Measurements from ENCODE around the gene PCGF5.

PCGF5 gene

GRCh38 chr10:91210435-91210834, 10.0 kb upstream of the PCGF5 start:
- Histone ChIP-seq H3K36me3 (ENCODE audit: low read depth) (no peaks in the 10 kb centered on the region), H3K9me3 (ENCODE audit: severe bottlenecking) (no peaks in the 10 kb centered on the region), H3K4me1 (ENCODE audit: insufficient read depth, poor library complexity, severe bottlenecking) (no peaks in the 10 kb centered on the region), H3K27ac (ENCODE audit: poor library complexity, severe bottlenecking) (no peak overlapping the region), H3K27me3 (ENCODE audit: insufficient read depth, poor library complexity, severe bottlenecking) (no peaks in the 10 kb centered on the region), H3K4me3 (ENCODE audit: severe bottlenecking) (no peak overlapping the region)
- DNase-seq (ENCODE audit: low spot score): no peak
- no peak for ATAC-seq (ENCODE audit: low read depth)
- TF ChIP-seq CTCF (IDR thresholded peaks at IDR 0.05; ENCODE audit: poor library complexity, severe bottlenecking): no peak

- DNase-seq (ENCODE audit: low spot score) (no peak), ATAC-seq (ENCODE audit: low read depth) (no peak)
- Histone ChIP-seq H3K9me3 (ENCODE audit: severe bottlenecking) (no peaks in the 10 kb centered on the region), H3K27ac (ENCODE audit: poor library complexity, severe bottlenecking) (no peak overlapping the region), H3K4me1 (ENCODE audit: insufficient read depth, poor library complexity, severe bottlenecking) (no peaks in the 10 kb centered on the region), H3K4me3 (ENCODE audit: severe bottlenecking) (no peak overlapping the region), H3K36me3 (ENCODE audit: low read depth) (no peaks in the 10 kb centered on the region), H3K27me3 (ENCODE audit: insufficient read depth, poor library complexity, severe bottlenecking) (no peaks in the 10 kb centered on the region)
- TF ChIP-seq CTCF (IDR thresholded peaks at IDR 0.05; ENCODE audit: poor library complexity, severe bottlenecking): no peak
Measured at GRCh38 chr10:91211675-91212074, 8.8 kb upstream of the PCGF5 start.

DNA sequence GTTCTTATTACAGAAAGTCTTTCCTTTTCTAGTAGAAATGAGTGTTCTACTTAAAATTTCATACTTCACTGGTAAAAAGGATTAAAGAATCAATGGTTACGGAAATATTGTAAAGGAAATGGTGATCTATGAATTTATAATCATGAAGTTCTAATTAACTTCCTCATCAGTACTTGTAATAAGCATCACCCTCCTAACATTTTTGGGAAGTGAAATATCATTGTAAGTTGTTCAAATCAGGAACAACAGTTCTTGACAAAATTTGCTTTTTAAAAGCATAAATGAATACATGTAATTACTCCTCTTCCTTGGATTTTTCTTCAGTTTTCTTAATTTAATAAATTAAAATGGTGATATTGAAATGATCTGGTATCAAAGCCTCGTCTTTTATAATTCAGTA, 5.6 kb upstream of the PCGF5 start:
- TF ChIP-seq CTCF (IDR thresholded peaks at IDR 0.05; ENCODE audit: poor library complexity, severe bottlenecking): no peak
- Histone ChIP-seq H3K9me3 (ENCODE audit: severe bottlenecking) (no peaks in the 10 kb centered on the region), H3K36me3 (ENCODE audit: low read depth) (no peaks in the 10 kb centered on the region), H3K4me3 (ENCODE audit: severe bottlenecking) (no peak overlapping the region), H3K4me1 (ENCODE audit: insufficient read depth, poor library complexity, severe bottlenecking) (no peaks in the 10 kb centered on the region), H3K27ac (ENCODE audit: poor library complexity, severe bottlenecking) (no peak overlapping the region), H3K27me3 (ENCODE audit: insufficient read depth, poor library complexity, severe bottlenecking) (no peaks in the 10 kb centered on the region)
- no peak for DNase-seq (ENCODE audit: low spot score)
- ATAC-seq (ENCODE audit: low read depth): no peak

GRCh38 chr10:91215384-91215783, 5.1 kb upstream of the PCGF5 start:
- DNase-seq (ENCODE audit: low spot score) (no peak), ATAC-seq (ENCODE audit: low read depth) (no peak)
- no peak for TF ChIP-seq CTCF (IDR thresholded peaks at IDR 0.05; ENCODE audit: poor library complexity, severe bottlenecking)
- Histone ChIP-seq H3K4me1 (ENCODE audit: insufficient read depth, poor library complexity, severe bottlenecking) (no peaks in the 10 kb centered on the region), H3K27ac (ENCODE audit: poor library complexity, severe bottlenecking) (no peak overlapping the region), H3K27me3 (ENCODE audit: insufficient read depth, poor library complexity, severe bottlenecking) (no peaks in the 10 kb centered on the region), H3K9me3 (ENCODE audit: severe bottlenecking) (no peaks in the 10 kb centered on the region), H3K36me3 (ENCODE audit: low read depth) (no peaks in the 10 kb centered on the region), H3K4me3 (ENCODE audit: severe bottlenecking) (no peak overlapping the region)

DNA sequence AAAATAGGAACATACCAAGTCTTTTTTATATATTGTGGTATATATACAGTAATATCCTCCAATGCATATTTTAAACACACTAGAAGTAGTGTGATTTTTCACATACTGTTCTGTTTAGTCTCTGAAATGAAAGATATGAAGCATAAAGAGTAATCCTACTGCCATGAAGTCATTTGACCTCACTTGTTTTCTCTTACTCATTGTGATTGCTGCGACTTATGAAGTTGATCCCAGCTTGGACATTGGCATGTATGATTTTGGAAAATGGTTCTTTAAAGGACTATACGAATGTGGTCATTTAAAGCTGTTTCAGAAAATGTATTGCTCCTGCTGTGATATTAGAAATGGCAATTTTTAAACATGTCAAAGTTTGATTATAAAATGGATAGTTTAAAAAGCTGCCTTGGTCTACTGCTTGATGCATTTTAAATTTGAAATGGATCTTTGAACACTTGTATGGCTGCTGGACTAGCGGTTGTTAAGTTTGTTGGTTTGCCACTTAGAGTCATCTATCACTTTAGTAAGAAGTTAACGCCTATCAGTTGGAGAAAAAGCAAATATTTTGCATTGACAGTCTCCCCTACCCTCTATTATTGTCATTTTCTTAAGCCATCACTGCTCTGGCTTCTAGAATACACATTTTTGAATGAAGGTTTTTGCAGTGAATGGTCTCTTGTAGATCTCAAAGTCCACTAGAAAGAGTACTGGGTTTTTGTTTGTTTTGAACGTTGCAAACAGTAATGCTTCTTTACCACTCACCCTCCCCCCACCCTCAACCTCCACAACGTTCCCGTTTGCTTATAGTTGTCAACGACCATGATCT, 881 bp upstream of the PCGF5 start:
- no peak for DNase-seq (ENCODE audit: low spot score)
- no peaks in the 10 kb centered on the region for H3K27me3 ChIP-seq (ENCODE audit: insufficient read depth, poor library complexity, severe bottlenecking)
- H3K4me1 ChIP-seq (ENCODE audit: insufficient read depth, poor library complexity, severe bottlenecking): peaks cover 4% of the 10 kb centered on the region
- H3K36me3 ChIP-seq (ENCODE audit: low read depth): no peaks in the 10 kb centered on the region; the same call in 1 of the 2 replicates
- no peak for ATAC-seq (ENCODE audit: low read depth)
- no peaks in the 10 kb centered on the region for H3K9me3 ChIP-seq (ENCODE audit: severe bottlenecking)
- no peak overlapping the region for H3K27ac ChIP-seq (ENCODE audit: poor library complexity, severe bottlenecking)
- TF ChIP-seq CTCF (IDR thresholded peaks at IDR 0.05; ENCODE audit: poor library complexity, severe bottlenecking): no peak
- H3K4me3 ChIP-seq (ENCODE audit: severe bottlenecking): no peak overlapping the region
